ENCODE data around the gene NFAT5. TPM values are rescaled to one million over a fixed set of nuclear protein-coding genes. Genes with fewer than 3 reads are reported as not detected.

The NFAT5 gene
- total RNA-seq, 4 donors from 2014 or later, result 67.7 to 146 (median 80.8) TPM

DNA sequence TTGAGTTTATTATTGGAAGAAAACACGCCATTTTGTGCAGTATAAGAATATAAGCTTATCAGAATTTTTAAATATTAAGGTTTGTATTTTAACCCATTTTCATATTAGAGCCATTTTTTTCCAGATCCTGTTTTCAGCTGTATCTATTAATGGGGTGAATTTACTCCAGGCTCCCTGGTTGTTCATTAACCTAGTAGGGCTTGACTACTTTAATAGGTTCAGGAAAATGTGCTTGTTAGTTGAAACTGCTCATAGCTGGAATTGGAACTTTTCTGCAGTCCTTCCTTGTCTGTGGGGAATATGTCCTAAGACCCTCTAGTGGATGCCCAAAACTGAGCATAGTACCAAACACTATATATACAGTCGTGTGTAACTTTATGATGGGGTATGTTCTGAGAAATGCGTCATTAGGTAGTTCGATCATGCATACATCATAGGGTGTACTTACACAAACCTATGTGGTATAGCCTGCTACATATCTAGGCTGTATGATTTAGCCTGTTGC is 28.0 kb downstream of the NFAT5 start:
- TF ChIP-seq POLR2AphosphoS5 (IDR thresholded peaks at IDR 0.05) (no peak), POLR2A (IDR thresholded peaks at IDR 0.05) (no peak), EP300 (IDR thresholded peaks at IDR 0.05) (no peak)
- TF ChIP-seq, protein P1, sequence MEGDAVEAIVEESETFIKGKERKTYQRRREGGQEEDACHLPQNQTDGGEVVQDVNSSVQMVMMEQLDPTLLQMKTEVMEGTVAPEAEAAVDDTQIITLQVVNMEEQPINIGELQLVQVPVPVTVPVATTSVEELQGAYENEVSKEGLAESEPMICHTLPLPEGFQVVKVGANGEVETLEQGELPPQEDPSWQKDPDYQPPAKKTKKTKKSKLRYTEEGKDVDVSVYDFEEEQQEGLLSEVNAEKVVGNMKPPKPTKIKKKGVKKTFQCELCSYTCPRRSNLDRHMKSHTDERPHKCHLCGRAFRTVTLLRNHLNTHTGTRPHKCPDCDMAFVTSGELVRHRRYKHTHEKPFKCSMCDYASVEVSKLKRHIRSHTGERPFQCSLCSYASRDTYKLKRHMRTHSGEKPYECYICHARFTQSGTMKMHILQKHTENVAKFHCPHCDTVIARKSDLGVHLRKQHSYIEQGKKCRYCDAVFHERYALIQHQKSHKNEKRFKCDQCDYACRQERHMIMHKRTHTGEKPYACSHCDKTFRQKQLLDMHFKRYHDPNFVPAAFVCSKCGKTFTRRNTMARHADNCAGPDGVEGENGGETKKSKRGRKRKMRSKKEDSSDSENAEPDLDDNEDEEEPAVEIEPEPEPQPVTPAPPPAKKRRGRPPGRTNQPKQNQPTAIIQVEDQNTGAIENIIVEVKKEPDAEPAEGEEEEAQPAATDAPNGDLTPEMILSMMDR (IDR thresholded peaks at IDR 0.05), result no peak
- DNase-seq (ENCODE audit: low spot score in 2 of 2), result no peak
- Histone ChIP-seq H3K9me3 (no peaks in the 10 kb centered on the region), H3K4me3 (no peak overlapping the region), H3K27ac (no peak overlapping the region), H3K4me1 (peaks cover 18% of the 10 kb centered on the region), H3K36me3 (no peaks in the 10 kb centered on the region), H3K27me3 (no peaks in the 10 kb centered on the region)
- 100% methylated on average over 4 of the region's 4 CpGs for WGBS

DNA sequence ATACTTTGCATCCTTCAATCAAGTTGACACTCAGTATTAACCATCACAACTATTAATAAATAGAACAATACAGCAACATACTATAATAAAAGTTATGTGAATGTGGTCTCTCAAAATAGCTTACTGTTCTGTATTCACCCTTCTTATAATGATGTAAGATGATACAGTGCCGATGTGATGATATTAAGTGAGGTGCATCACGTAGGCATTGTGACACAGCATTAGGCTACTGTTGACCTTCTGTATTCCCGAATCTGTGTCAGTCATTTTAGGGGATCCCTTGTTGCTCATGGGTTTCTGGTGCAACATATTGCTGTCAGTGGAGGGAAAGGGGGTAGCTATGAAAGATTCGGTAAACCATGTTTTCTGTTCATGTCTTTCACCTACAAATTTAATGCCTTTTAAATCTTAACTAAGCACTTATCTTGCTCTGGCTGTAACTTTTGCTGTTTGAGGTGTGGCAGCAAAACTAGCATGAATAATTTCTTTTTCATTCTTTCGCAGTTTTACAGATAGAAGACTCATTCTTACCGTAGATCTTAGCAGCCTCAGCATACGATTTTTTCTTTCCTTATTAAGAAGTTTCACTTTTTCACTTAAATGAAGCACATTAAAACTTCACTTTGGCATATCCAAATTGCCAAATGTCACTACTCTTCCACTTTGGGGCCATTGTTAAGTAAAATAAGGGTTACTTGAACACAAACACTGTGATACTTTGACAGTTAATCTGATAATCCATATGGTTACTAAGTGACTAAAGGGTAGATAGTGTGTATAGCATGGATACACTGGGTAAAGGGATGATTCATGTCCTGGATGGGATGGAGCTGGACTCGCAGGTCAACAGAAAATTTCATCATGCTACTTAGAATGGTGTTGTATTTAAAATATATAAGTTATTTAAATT is 29.6 kb downstream of the NFAT5 start:
- Histone ChIP-seq H3K36me3 (no peaks in the 10 kb centered on the region), H3K27ac (no peak overlapping the region), H3K4me1 (peaks cover 18% of the 10 kb centered on the region), H3K9me3 (no peaks in the 10 kb centered on the region), H3K27me3 (no peaks in the 10 kb centered on the region), H3K4me3 (no peak overlapping the region)
- WGBS, result 74% methylated on average over 8 of the region's 8 CpGs
- TF ChIP-seq, protein P1 (IDR thresholded peaks at IDR 0.05), result no peak
- TF ChIP-seq EP300 (IDR thresholded peaks at IDR 0.05) (no peak), POLR2A (IDR thresholded peaks at IDR 0.05) (no peak), POLR2AphosphoS5 (IDR thresholded peaks at IDR 0.05) (no peak)
- DNase-seq (ENCODE audit: low spot score in 2 of 2), result no peak

DNA sequence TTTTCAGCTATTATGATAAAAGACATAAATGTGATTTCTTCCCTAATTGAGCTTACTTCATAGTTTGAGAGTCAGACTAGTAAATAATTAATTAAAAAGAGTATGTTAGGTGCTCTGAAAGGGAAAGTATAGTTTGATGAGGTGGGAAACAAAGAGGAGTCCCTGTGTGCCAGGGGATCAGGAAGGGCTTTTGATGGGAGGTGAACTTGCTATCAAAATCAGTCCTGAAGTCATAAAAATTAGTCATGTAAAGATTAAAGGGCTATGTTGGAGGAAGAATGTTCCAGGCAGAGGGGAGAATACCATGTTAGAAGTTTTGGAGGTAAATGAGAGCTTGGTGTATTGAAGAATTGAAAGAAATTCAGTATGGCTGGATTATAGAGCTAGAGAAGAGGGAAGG is 31.0 kb downstream of the NFAT5 start:
- TF ChIP-seq, protein P1 (IDR thresholded peaks at IDR 0.05), result no peak
- TF ChIP-seq POLR2AphosphoS5 (IDR thresholded peaks at IDR 0.05) (no peak), EP300 (IDR thresholded peaks at IDR 0.05) (no peak), POLR2A (IDR thresholded peaks at IDR 0.05) (no peak)
- Histone ChIP-seq H3K27me3 (no peaks in the 10 kb centered on the region), H3K4me3 (no peak overlapping the region)

DNA sequence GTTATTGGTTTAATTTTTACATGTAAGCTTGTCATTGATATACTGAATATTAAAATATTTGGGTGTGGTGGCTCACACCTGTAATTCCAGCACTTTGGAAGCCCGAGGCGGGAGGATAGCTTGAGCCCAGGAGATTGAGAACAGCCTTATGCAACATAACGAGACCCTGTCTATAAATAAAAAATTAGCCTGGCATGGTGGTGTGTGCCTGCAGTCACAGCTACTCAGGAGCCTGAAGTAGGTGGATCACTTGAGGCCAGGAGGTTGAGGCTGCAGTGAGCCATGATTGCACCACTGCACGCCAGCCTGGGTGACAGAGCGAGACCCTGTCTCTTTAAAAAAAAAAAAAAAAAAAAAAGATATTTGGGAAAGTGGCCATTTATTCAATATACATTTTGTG is 32.3 kb downstream of the NFAT5 start:
- WGBS, result 80% methylated on average over 5 of the region's 5 CpGs
- H3K9me3 ChIP-seq, result no peaks in the 10 kb centered on the region
- H3K27ac ChIP-seq, result no peak overlapping the region
- no peak for DNase-seq (ENCODE audit: low spot score in 2 of 2)
- peaks cover 13% of the 10 kb centered on the region for H3K4me1 ChIP-seq
- H3K27me3 ChIP-seq, result no peaks in the 10 kb centered on the region
- no peak overlapping the region for H3K4me3 ChIP-seq
- no peak for TF ChIP-seq POLR2AphosphoS5 (IDR thresholded peaks at IDR 0.05)
- TF ChIP-seq POLR2A (IDR thresholded peaks at IDR 0.05), result no peak
- TF ChIP-seq, protein P1 (IDR thresholded peaks at IDR 0.05), result no peak
- no peak for TF ChIP-seq EP300 (IDR thresholded peaks at IDR 0.05)
- H3K36me3 ChIP-seq, result no peaks in the 10 kb centered on the region

More for the DNA sequence above, 31.0 kb downstream of the NFAT5 start:
- Histone ChIP-seq H3K36me3 (no peaks in the 10 kb centered on the region), H3K27ac (no peak overlapping the region), H3K4me1 (peaks cover 13% of the 10 kb centered on the region), H3K9me3 (no peaks in the 10 kb centered on the region)
- no peak for DNase-seq (ENCODE audit: low spot score in 2 of 2)

DNA sequence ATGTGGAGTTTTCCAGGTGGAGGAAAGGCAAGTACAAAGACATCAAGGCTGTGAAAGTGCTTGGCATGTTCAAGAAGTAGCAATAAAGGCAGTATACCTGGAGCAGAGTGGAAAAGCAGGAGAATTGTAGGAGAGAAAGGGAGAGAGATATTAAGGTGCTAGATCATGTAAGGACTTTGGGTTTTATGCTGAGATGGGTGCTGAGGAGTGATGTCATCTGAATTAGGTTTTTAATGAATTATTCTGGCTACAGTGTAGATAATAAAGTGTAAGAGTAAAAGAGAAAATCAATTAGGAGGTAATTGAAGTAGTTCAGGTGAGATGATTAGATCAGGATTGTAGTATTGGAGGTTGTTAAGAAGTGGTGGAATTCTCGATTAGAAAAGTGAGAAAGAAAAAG is 34.0 kb downstream of the NFAT5 start:
- DNase-seq (ENCODE audit: low spot score in 2 of 2), result no peak
- TF ChIP-seq POLR2A (IDR thresholded peaks at IDR 0.05) (no peak), POLR2AphosphoS5 (IDR thresholded peaks at IDR 0.05) (no peak), EP300 (IDR thresholded peaks at IDR 0.05) (no peak)
- TF ChIP-seq, protein P1 (IDR thresholded peaks at IDR 0.05), result no peak
- Histone ChIP-seq H3K9me3 (no peaks in the 10 kb centered on the region), H3K27ac (no peak overlapping the region), H3K4me1 (peaks cover 13% of the 10 kb centered on the region), H3K36me3 (no peaks in the 10 kb centered on the region), H3K27me3 (no peaks in the 10 kb centered on the region), H3K4me3 (no peak overlapping the region)
- 56% methylated on average over 1 of the region's 1 CpG for WGBS

All from suprapubic skin (tissue), 4 donors.